GM18861 (cell line): ENCODE measurements around the gene RETREG2.

ENCODE experiments used
- ATAC-seq: cut with Tn5 transposase; IDR thresholded peaks from one replicate; pipeline ENCODE4 v1.9.1; 2021; ENCODE audit not compliant: unreplicated experiment

The RETREG2 gene

DNA sequence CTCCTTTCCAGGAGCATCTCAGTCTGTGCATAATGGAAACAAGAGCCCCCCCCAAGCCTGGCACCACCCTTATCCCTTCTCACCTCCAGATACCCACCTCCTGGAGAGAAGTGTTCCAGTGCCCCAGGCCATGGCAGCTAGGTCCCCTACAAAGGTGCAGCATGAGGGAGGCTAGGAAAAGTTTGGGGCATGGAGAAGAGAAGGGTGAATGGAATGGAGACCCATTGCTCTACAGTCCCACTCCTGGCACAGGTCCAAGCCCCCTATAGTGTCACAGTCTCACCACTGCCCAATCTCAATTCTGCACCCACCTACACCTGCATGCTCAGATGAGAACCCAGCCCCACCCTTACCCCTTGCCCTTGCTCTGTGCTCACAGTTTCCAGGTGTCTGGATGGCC, 9.1 kb upstream of the RETREG2 start:
- no peak for ATAC-seq

- ATAC-seq, result no peak
Measured at GRCh38 chr2:219169930-219170654, 8.0 kb upstream of the RETREG2 start, which contains the start of gene SLC23A3. Gene SLC23A3 (minus strand): TSS chr2:219170029. CDS start chr2:219169984, 45 bp downstream.

GRCh38 chr2:219171231-219171651, 6.8 kb upstream of the RETREG2 start:
- no peak for ATAC-seq

DNA sequence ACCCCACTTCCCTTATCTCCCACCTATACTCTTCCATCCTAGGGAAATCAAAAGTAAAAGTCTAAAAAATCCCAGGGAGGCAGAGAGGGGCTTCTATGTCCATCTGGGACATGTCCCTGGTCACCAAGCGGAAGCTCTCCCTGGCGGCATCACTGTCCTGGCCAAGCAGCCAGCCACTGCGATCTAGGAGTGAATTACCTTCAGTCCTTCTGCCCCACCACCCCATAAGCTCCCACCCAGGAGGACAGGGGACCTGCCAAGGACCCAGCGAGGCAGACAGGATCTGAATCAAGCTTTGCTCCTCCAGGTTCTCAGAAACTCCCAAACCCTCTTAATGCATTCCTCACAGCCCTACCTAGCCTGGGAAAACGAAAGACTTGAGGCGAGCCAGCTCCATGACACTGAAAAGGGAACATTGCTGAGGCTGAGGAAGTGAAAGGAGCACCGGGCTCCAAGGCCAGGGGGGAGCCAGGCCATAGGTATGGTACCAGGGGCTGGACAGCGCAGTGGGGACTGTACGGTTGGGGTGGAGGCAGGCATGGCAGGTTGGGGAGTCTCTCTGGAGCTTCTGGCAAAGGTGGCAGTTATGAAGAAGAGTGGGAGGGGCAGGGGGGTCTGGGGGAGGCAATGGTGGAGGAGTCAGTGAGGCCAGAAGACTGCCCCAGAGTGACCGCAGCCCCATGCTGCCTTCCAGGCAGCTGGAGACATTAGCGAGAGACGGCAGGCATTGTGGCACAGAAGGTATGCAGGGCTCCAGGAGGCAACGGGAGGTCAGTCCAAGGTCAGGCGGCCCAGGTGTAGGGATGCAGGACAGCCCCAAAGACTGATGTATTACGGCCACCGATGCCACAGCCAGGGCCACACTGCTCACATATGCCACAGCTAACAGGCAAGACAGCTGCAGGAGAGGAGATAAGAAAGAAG, 5.6 kb upstream of the RETREG2 start:
- no peak for ATAC-seq

GRCh38 chr2:219173176-219173575, 4.9 kb upstream of the RETREG2 start:
- no peak for ATAC-seq

DNA sequence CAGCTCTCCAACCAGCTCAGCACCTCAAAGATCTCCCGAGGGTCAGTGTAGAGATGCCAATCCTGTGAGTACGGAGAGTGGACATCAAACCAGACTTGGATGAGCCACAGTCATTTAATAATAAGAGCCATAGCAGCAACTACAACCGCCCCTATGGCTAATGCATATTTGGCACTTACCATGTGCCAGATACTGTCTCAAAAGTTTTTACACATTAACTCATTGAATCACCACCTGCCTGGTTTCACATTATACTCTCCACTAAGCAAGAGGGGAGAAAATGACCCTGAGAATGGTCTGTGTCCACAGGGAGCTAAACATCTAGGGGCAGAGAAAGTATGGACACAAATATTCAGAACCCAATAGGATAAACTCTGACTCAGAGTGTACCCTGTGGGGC, 3.9 kb upstream of the RETREG2 start:
- ATAC-seq, result no peak

DNA sequence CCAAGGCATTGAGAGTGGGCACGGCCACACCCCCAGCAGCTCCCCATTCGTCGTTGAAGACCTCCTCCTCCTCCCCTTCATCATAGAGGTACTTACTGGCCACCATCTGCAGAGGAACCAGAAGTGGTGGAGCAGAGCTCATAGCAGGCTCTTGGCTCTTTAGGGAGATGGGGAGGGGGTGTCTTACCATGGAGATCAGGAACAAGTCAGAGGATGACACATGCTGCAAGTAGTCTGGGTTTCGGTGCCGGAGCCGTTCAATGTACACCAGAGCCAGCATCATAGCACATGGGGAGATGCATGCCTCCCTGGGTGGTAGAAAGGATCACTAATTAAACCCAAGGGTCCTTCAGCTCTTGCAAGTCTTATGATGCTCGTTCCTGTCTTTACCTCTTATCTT, 3.3 kb upstream of the RETREG2 start:
- ATAC-seq, result no peak

- no peak for ATAC-seq
Measured at GRCh38 chr2:219175486-219175885, 2.6 kb upstream of the RETREG2 start.

DNA sequence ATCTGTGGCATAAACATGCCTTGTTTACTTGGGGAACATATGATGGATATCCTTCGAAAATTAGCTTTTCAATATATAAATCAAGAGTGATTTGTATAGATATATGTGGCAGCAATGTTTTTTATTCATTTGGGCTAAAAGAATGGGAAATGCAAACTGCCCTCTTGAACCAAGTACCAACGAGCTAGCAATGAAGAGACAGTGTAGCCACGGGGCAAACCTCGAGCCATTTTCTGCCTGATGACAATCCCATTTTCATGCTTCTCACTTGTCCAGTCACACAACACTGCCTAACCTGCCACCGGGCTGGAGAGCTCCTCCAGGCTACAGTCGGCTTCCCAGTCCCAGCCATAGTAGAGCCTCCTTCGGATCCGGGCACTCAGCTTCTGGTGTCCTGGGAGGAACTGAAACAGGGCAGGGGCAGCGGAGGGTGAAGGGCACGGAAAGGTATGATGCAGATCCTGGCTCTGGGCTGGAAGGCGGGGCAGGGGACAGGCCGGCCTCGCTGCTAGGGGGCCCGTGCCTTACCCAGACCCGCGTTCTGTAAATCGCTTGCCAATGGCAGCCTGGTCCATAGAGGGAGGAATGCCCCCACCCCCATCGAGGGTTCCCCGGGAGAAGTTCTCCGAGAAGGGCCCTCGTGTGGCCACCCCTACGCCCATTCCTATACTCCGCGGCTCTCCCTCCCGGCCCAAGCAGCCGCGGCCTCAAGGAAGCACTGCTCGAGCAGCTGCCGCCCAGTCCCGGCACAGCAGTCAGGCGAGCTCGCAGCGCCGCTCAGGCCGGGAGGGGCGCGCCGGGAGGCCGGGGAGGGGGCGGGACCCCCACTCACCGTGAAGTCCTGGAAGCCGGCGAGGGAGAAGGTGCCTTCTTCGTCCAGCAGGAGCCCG, 1.9 kb upstream of the RETREG2 start:
- ATAC-seq, result peak; percentile 18

DNA sequence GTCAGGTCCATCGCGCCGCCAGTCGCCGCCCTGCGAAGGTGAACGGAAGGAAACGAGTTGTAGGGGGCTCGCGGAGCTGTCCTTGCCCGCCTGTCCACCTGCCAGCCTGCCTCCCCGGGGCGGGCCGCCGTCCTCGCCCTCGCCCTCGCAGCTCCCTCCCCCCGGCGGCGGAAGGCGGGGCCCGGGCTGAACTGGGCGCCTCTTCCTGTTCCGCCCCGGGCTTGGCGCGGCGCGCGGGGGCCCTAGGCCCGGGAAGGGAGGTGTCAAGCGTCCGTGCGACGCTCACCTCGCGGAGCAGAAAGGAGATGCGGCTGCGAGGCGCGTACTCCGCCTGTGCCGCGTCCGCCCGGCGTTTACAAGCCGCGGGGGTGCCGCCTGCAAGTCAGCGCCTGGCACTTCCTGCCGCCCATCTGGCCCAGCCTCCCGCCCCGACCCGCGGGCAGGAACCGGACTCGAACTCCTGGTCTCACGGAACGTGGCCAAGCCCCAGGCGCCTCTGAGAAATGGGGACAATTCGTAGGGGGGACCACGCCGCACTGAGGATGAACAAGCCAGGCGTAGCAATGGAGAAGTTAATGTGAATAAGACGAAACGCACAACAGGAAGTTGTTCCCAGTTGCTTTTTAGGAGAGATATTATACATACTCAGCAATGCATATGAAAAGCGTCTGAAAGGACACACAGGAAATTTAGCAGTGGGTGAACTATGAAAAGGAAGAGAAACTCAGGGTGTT, 1.1 kb upstream of the RETREG2 start, which contains the start of gene CNPPD1:
TSS of gene CNPPD1 (minus strand) at position 108 of the 734 bp plus-strand sequence. CDS start at position 11, 97 bp downstream.
- ATAC-seq, result peak; percentile 55

DNA sequence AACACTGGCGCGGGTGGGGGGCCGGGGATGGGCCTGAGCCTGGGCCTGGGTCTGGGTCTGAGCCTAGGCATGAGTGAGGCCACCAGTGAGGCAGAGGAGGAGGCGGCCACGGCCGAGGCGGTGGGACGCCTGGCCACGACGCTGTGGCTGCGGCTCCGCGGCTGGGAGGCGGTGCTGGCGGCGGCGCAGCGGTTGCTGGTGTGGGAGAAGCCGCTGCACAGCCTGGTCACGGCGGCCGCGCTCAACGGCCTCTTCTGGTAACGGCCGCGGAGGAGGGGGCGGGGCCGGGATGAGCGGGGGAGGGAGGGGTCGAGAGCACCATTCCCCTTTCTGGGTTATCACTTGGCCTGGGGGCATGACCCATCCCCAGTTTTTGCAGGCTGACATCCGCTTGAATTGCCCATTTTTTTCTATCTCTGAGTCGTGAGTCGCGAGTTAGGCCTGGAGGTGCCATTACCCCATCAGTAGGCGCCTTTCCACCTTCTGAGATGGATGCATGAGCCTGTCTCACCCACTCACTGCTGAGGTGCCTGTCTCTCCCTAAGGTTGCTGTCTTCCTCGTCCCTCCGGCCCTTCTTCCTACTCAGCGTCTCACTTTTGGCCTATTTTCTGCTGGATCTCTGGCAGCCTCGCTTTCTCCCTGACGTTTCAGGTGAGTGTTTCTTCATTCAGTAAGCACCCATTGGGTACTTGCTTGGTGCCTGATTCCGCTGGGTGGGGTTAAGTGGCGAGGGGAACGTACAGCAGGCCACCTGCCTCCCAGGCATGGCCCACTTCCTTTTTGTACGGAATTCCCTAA, 501 bp downstream of the RETREG2 start:
- ATAC-seq, result peak; percentile 4

- ATAC-seq, result no peak
Measured at GRCh38 chr2:219179601-219180465, 1.8 kb downstream of the RETREG2 start.

DNA sequence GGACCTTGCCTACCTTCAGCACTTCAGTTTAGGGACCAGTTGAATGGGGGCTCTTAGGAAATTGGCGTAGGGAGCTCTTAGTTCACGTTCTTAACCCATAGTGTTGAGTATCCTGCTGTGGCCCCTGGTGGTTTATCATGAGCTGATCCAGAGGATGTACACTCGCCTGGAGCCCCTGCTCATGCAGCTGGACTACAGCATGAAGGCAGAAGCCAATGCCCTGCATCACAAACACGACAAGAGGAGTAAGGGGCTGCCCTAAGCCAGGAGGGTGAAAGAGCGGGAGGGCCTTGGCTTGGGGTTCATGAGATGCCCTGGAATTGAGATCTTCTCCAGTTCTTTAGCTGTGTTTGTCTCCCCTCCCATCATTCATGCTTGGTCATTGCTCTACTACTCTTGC, 2.9 kb downstream of the RETREG2 start:
- ATAC-seq, result no peak

GRCh38 chr2:219181531-219181930, 3.5 kb downstream of the RETREG2 start:
- ATAC-seq, result no peak

GRCh38 chr2:219182331-219183150, 4.5 kb downstream of the RETREG2 start:
- no peak for ATAC-seq

- no peak for ATAC-seq
Measured at GRCh38 chr2:219183151-219183772, 5.2 kb downstream of the RETREG2 start.

- no peak for ATAC-seq
Measured at GRCh38 chr2:219184121-219184520, 6.0 kb downstream of the RETREG2 start.
